Endodermal cell (in vitro differentiated cells): ENCODE results near the gene QSOX2. TPM values are rescaled to one million over a fixed set of nuclear protein-coding genes. Genes with fewer than 3 reads are reported as not detected.

Experiments
- DNase-seq: peaks from one replicate; pipeline ENCODE4 v3.0.0-alpha.2; 2017
- H3K27ac ChIP-seq: 2 replicates; pipeline ENCODE4 v1.5.1; 2013; ENCODE audit warnings: mild to moderate bottlenecking, low read depth, low read length, moderate library complexity
- H3K27me3 ChIP-seq: 2 replicates; pipeline ENCODE4 v1.6.1; 2013; ENCODE audit warnings: mild to moderate bottlenecking, low read length, moderate library complexity; ENCODE audit not compliant: insufficient read depth, control insufficient read depth, poor library complexity, severe bottlenecking
- H3K36me3 ChIP-seq: 2 replicates; pipeline ENCODE4 v1.7.0; 2013; ENCODE audit warnings: mild to moderate bottlenecking, low read length, moderate library complexity; ENCODE audit not compliant: control insufficient read depth, insufficient read depth
- H3K4me1 ChIP-seq: one replicate; pipeline ENCODE4 v1.7.0; 2013; ENCODE audit warnings: low read length; ENCODE audit not compliant: control insufficient read depth, insufficient read depth
- H3K4me3 ChIP-seq: 2 replicates; pipeline ENCODE4 v1.5.1; 2013; ENCODE audit warnings: mild to moderate bottlenecking, low read length, moderate library complexity
- H3K9ac ChIP-seq: 2 replicates; pipeline ENCODE4 v1.6.1; 2013; ENCODE audit warnings: mild to moderate bottlenecking, low read length, moderate library complexity; ENCODE audit not compliant: poor library complexity, severe bottlenecking; ENCODE audit errors: extremely low read depth
- H3K9me3 ChIP-seq: 2 replicates; pipeline ENCODE4 v1.6.1; 2013; ENCODE audit warnings: mild to moderate bottlenecking, low read length, moderate library complexity; ENCODE audit not compliant: control insufficient read depth
- H3K27ac Mint-ChIP-seq: 2 replicates; pipeline ENCODE4 v1.8.0; 2020; ENCODE audit warnings: mixed read lengths
- H3K27me3 Mint-ChIP-seq: 2 replicates; pipeline ENCODE4 v1.8.0; 2021; ENCODE audit warnings: mild to moderate bottlenecking, mixed read lengths; ENCODE audit not compliant: insufficient read depth
- H3K36me3 Mint-ChIP-seq: 2 replicates; pipeline ENCODE4 v1.8.0; 2020; ENCODE audit warnings: low read depth, mixed read lengths
- H3K4me1 Mint-ChIP-seq: 2 replicates; pipeline ENCODE4 v1.8.0; 2020; ENCODE audit warnings: mixed read lengths
- H3K4me3 Mint-ChIP-seq: 2 replicates; pipeline ENCODE4 v1.8.0; 2020; ENCODE audit warnings: mild to moderate bottlenecking, moderate library complexity, mixed read lengths
- H3K9me3 Mint-ChIP-seq: 2 replicates; pipeline ENCODE4 v1.8.0; 2020; ENCODE audit warnings: mild to moderate bottlenecking, mixed read lengths
- WGBS, 2 experiments: methylation state at CpG; one replicate each; pipeline versions ENCODE4 v1.1.5 to v1.1.7; 2013; ENCODE audit warnings: missing lambda C conversion rate in 2 of 2, mixed read lengths in 1 of 2; ENCODE audit not compliant: insufficient coverage in 1 of 2, insufficient read length in 1 of 2; 5-methylcytosine and 5-hydroxymethylcytosine counted together
- total RNA-seq, 2 donors: library from RNA; stranded (reverse); fragmentation: NEBNext Ultra II Directional in 1 of 2; extraction: Animal tissue kit (Norgen Biotek cat#: 25700) in 1 of 2; gene quantifications; 2 replicates in 1 of 2; 3 replicates in 1 of 2; pipeline ENCODE4 v1.2.1, GENCODE V29; 2021
- TF ChIP-seq, protein P1 (sequence below): fragments of 200-600 bp; sonication (generic); conservative IDR thresholded peaks from 2 replicates; pipeline ENCODE4 v1.5.0; 2021; ENCODE audit warnings: antibody characterized with exemption, mild to moderate bottlenecking

QSOX2 gene
- total RNA-seq, 2 donors from 2014 or later, result 22.0 to 26.3 TPM

DNA sequence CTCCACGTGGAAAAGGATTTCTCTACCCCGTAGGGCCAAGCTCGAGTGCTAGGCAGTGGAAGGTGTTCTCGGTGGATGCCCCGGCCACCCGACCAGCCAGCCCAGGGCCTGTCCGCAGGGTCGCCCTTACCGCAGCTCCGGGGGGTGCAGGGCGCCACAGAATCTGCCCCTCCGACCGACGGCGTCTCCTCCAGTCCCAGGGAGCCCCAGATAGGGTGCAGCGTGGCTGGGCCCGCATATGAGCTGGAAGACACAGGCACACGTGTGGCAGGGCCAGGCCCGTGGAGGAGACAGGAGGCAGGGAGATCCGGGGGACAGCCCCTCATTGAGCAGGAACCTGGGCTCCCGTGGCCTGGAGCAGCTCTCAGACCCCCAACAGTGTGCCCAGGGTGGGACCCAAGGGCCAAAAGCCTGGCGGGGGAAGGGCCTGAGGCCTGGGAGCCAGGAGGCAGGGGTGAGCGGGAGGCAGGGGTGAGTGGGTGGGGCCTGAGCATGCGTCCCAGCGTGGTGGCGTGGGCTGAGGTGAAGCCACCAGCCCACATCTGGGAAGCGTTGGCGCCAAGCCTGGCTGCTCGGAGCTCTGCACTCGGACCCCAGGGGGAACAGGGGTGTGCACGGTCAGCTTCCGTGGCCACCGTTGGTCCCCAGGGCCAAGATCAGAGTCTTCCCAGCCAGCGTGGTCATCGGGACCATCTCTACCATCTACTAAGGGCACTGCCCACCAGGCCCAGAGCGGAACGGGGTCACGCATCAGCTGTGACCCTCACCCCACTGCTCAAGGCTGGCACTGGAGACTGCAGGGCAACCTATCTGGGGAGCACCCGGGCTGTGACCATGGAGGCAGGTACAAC lies 36.0 kb upstream of the QSOX2 start:
- Histone ChIP-seq H3K4me3 (no peak overlapping the region), H3K9ac (no peak overlapping the region), H3K4me1 (no peaks in the 10 kb centered on the region), H3K27me3 (no peaks in the 10 kb centered on the region), H3K27ac (no peak overlapping the region), H3K9me3 (no peaks in the 10 kb centered on the region), H3K36me3 (no peaks in the 10 kb centered on the region)
- Mint-ChIP-seq H3K27me3 (no peaks in the 10 kb centered on the region), H3K9me3 (no peaks in the 10 kb centered on the region), H3K36me3 (no peaks in the 10 kb centered on the region), H3K4me1 (no peaks in the 10 kb centered on the region), H3K4me3 (no peak overlapping the region), H3K27ac (no peak overlapping the region)
- 90 to 92% methylated on average over 24 to 39 of the region's 39 CpGs for WGBS, 2 experiments
- TF ChIP-seq, protein P1, sequence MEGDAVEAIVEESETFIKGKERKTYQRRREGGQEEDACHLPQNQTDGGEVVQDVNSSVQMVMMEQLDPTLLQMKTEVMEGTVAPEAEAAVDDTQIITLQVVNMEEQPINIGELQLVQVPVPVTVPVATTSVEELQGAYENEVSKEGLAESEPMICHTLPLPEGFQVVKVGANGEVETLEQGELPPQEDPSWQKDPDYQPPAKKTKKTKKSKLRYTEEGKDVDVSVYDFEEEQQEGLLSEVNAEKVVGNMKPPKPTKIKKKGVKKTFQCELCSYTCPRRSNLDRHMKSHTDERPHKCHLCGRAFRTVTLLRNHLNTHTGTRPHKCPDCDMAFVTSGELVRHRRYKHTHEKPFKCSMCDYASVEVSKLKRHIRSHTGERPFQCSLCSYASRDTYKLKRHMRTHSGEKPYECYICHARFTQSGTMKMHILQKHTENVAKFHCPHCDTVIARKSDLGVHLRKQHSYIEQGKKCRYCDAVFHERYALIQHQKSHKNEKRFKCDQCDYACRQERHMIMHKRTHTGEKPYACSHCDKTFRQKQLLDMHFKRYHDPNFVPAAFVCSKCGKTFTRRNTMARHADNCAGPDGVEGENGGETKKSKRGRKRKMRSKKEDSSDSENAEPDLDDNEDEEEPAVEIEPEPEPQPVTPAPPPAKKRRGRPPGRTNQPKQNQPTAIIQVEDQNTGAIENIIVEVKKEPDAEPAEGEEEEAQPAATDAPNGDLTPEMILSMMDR, result no peak
- DNase-seq, result no peak

DNA sequence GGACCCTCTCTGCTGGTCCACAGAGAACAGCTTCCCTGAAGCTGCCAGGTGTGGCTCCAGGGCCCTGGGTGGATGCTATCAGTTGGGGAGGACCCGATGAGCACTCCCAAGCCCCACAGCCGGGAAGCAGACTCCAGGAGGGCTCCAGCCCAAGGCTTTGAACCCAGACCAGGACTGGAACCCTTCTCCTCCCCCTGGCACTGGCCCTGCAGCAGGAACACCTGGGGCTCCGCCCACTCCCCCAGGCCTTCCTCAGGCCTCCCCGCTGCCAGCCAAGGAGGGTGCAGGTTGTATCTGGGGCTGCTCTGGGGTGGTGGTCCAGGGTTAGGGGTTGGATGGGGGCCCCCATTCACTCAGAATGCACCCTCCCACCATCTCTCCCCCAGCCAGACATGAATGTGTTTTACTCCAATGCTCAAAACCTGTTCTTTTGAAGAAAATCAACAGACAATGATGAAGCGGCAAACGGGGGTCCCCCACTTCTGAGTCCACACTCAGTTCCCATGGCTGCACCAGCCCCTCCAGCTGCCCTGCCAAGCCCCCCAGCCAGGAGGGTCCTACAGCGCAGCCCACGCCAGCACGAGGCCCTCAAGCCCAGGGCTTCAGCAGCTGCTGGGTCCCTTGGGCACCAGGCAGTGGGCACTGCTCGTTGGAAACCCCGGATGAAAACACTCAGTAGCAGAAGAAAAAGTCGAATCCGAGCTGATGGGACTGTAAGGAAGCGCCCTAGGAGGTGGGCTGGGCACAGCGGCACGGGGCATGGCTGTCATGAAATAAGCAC lies 35.1 kb upstream of the QSOX2 start:
- H3K36me3 Mint-ChIP-seq, result no peaks in the 10 kb centered on the region
- no peaks in the 10 kb centered on the region for H3K27me3 Mint-ChIP-seq
- Histone ChIP-seq H3K27me3 (no peaks in the 10 kb centered on the region), H3K36me3 (no peaks in the 10 kb centered on the region), H3K4me3 (no peak overlapping the region), H3K9ac (no peak overlapping the region), H3K27ac (no peak overlapping the region), H3K4me1 (no peaks in the 10 kb centered on the region), H3K9me3 (no peaks in the 10 kb centered on the region)
- 88 to 92% methylated on average over 13 to 16 of the region's 16 CpGs for WGBS, 2 experiments
- no peak for DNase-seq
- TF ChIP-seq, protein P1, result no peak
- no peaks in the 10 kb centered on the region for H3K9me3 Mint-ChIP-seq
- no peak overlapping the region for H3K27ac Mint-ChIP-seq
- no peaks in the 10 kb centered on the region for H3K4me1 Mint-ChIP-seq
- H3K4me3 Mint-ChIP-seq, result no peak overlapping the region

DNA sequence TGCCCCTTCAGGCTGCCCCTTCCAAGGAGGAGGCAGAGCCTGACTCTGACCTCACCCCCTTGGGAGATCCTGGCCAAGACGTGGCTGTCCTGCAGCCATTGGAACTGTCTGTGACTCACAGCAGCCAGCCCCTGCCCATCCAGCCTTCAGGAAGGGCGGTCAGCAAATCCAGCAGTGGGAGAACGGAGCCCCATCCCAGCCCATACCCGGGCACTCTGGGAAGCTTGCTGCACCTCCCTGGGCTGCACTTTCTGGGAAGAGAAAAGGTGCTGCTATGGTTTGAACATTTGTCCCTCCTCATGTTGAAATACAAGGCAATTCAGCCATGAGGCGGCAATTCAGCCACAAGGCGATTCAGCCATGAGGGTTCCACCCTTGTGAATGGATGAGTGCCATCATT lies 33.9 kb upstream of the QSOX2 start:
- DNase-seq, result no peak
- no peaks in the 10 kb centered on the region for H3K4me1 Mint-ChIP-seq
- H3K36me3 Mint-ChIP-seq, result no peaks in the 10 kb centered on the region
- Histone ChIP-seq H3K27me3 (no peaks in the 10 kb centered on the region), H3K4me3 (no peak overlapping the region), H3K36me3 (no peaks in the 10 kb centered on the region), H3K27ac (no peak overlapping the region), H3K4me1 (no peaks in the 10 kb centered on the region), H3K9me3 (no peaks in the 10 kb centered on the region), H3K9ac (no peak overlapping the region)
- H3K9me3 Mint-ChIP-seq, result no peaks in the 10 kb centered on the region
- H3K4me3 Mint-ChIP-seq, result no peak overlapping the region
- 87 to 99% methylated on average over 5 to 6 of the region's 6 CpGs for WGBS, 2 experiments
- no peak overlapping the region for H3K27ac Mint-ChIP-seq
- TF ChIP-seq, protein P1, result no peak
- no peaks in the 10 kb centered on the region for H3K27me3 Mint-ChIP-seq
